Posterior cingulate gyrus (tissue), 11 donors: Measurements from ENCODE around the gene BICRA.
"Not testable (repeated sequence)": the region's sequence is repeated elsewhere in the genome, so short reads cannot be mapped to it uniquely, and the experiment has no call there.

Experiments used
- DNase-seq, 10 donors: peaks; one replicate each; pipeline versions ENCODE4 v3.0.0 to v3.0.0-alpha.2; 2020 to 2021; ENCODE audit warnings: mixed read lengths in 3 of 10
- intact Hi-C: fragments of 100-400 bp; cut with DNase I; formaldehyde crosslinking; loops from one replicate; pipeline ENCODE4 v1.15.1; 2023

The BICRA gene

DNA sequence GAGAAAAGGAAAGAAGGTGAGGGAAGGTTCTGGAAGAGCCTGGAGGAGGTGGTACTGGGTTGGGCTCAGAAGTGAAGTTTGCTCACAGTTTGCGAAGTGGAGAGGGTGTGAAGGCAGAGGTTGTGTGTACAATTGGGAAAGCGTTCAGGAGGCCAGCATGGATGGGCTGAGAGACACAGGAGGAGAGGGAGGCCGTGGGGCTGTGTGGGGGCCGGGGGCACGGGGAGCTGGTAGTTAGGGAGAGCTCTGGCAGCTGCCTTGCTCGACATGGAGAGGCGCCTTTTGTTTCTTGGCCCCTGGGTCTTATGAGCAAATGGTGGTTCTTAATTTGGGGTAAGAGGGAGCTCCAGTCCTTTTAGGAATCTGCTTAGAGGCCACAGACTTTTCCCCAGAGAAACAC lies 16.7 kb downstream of the BICRA start:
- DNase-seq: no peak
- intact Hi-C loops: no loop called here

DNA sequence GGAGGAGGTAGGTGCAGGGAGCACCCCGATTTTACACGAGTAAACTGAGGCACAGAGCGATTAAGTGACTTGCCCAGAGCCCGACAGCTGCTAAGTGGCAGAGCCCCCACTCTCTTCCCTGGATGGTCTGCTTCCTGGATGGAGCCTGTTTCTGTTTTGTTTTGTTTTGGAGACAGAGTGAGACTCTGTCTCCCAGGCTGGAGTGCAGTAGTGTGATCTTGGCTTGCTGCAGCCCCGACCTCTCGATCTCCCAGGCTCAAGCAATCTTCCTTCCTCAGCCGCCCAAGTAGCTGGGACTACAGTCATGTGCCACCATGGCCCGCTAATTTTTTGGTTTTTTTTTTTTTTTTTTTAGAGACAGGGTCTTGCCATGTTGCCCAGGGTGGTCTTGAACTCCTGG lies 17.3 kb downstream of the BICRA start:
- intact Hi-C loops: no loop called here
- DNase-seq: no peak

DNA sequence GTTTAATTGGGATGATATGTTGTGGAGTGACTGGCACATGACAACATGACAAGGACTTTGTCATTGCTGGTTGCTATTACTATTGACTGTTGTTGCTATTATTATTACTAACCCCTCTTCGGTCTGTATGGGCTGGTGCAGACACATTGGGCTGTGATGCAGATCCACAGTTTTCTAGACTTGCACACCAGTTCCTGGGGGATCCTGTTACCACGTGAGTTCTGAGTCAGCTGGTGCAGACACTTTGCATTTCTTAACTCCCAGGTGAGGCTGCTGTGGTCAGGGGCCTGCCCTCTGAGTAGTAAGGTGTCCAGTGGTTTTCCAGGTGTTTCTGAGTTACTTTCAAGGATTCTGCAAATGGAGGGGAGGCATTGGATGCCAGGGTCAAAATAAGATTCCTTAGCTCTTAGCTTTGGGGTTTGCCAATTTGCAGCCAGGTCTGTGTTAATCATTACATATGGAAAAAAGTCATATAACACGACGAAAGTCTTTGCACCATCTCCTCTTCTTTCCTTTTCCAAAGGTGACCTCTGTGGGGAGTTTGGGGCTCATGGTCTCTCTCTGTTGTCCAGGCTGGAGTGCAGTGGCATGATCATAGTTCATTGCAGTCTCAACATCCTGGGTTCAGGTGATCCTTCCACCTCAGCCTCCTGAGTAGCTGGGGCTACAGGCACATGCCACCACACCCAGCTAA lies 19.3 kb downstream of the BICRA start:
- intact Hi-C loops: no loop called here
- DNase-seq: no peak

DNA sequence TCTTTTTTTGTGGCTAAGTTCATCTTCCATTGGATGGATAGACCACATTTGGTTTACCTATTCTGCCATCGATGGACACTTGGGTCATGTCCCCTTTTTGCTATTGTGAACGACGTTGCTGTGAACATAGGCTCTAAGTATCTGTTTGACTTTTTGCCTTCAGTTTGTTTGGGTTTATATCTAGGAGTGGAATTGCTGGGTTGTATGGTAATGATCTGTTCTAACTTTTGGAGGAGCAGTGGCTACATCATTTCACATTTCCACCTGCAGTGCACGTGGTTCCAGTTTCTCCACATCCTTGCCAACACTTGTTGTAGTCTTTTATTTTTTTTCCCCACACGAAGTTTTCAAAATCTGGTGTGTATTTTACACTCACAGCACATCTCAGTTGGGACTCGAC lies 21.7 kb downstream of the BICRA start:
- no peak for DNase-seq
- intact Hi-C loops: no loop called here

DNA sequence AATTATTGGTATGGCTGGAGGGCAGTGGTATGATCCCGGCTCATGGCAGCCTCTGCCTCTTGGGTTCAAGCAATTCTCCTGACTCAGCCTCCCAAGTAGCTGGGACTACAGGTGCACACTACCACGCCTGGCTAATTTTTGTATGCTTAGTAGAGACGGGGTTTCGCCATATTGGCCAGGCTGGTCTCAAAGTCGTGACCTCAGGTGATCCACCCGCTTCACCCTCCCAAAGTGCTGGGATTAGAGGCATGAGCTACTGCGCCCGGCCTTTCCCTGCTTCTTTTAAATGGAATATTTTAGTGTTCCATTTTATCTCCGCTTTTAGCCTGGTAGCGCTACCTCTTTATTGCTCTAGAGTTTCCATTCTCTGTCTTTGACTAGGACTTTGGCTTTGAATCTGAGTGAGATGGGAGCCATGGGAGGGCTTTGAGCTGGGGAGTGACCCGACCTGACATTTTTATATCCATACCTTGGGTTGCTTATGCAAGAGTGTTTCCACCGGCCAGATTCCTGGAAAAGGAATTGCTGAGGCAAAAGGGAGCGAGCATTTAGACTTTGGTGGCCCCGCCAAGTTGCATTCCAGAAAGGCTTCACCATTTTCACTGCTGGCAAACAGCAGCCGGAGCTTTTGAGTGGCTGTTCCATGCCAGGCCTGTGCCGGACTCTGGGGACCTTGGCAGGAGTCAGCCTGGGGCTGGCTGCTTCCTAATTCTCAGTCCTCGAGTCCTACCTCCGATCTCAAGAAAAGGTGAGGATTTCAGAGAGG lies 22.9 kb downstream of the BICRA start:
- DNase-seq: peak in 1 of 10 donors; percentile 60
- intact Hi-C loops: no loop called here

DNA sequence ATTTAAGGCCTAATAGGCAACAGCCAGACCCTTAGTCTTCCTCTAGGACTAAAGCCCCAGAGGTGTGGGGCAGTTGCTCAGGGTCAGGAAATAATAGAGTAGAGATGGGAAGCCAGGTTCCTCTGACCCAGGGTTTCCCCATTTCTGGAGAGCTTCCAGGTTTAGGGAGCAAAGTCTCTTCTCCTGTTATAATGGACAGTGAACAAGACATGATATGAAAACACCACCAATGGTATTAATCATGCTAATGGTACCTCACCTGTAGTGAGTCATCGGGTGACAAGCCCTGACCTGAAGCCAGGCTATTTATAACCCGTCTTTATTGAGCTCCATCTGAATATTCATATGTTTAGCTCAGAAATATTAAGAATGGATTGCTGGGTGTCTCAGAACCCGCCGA lies 24.6 kb downstream of the BICRA start:
- no peak for DNase-seq
- intact Hi-C loops: no loop called here

DNA sequence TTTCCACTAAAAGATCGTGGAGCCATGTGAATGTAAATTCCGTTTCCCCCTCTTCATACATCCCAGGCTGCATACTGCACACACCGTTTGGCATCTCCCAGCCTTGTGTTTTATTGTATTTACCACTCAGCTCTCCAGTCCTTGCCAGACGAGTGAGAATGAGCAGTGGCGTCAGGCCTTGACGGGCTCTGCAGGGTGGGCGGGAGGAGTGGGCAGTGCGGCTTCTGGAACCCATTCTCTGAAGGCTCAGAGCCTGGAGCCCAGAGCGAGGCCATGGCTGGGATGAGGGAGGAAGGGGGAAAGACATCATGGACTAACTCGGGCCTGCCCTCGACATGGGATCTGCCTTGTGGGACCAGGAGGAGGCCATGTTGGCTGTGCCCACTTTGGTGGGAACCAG lies 25.1 kb downstream of the BICRA start:
- intact Hi-C loops: no loop called here
- peak in 5 of 10 donors; percentile 24 to 85 (median 46) for DNase-seq

DNA sequence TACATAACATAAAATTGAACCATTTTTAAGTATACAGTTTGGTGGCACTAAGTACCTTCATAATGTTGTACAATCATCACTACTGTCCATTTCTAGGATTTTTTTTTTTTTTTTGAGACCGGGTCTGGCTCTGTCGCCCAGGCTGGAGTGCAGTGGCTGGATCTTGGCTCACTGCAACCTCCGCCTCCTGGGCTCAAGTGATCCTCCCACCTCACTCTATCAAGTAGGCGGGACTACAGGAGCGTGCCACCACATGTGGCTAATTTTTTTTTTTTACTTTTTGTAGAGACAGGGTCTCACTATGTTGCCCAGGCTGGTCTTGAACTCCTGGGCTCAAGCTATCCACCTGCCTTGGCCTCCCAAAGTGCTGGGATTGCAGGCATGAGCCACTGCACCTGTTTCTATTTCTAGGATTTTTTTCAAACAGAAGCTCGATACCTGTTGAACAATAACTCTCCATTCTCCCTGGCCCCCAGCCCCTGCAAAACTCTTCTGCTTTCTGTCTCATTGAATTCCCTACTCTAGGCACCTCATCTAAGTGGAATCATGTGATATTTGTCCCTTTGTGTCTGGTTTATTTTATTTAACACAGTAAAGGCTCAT lies 26.3 kb downstream of the BICRA start:
- intact Hi-C loops: not testable (repeated sequence)
- DNase-seq: peak in 1 of 10 donors; percentile 55

DNA sequence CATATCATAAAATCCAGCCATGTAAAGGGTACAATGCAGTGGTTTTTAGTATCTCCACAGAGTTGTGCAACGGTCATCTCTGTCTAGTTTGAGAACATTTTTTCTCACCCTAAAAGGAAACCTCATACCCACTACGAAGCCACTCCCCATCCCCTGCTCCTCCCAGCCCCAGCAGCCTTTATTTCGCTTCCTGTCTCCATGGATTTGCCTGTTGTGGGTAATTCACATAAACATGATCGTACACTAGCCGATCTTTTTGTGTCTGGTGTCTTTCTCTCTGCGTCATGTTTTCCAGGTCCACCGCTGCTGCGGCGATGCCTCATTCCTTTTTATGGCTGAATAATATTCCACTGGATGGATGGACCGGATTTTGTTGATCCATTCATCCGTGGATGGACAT lies 28.6 kb downstream of the BICRA start:
- intact Hi-C loops: no loop called here

DNA sequence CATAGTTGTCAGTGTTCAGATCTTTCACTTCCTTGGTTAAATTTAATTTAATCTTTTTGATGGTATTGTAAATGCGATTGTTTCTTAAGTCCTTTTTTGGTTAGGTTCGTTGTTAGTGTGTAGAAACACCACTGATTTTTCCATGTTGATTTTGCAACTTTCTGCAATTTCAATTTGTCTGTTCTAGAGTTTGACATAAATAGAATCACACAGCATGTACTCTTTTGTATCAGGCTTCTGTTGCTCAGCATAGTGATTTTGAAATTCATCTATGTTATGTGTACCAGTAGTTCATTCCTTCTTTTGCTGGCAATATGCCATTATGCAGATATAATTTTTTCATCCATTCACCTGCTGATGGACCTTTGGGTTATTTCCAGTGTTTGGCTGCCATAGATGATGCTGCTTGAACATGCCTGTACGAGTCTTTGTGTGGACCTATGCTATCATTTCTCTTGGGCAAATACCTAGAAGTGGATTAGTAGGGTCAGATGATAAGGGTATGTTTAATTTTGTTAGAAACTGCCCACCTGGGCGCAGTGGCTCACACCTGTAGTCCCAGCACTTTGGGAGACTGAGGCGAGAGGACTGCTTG lies 33.1 kb downstream of the BICRA start:
- intact Hi-C loops: no loop called here
- DNase-seq: no peak

More for the DNA sequence above, 28.6 kb downstream of the BICRA start:
- no peak for DNase-seq

DNA sequence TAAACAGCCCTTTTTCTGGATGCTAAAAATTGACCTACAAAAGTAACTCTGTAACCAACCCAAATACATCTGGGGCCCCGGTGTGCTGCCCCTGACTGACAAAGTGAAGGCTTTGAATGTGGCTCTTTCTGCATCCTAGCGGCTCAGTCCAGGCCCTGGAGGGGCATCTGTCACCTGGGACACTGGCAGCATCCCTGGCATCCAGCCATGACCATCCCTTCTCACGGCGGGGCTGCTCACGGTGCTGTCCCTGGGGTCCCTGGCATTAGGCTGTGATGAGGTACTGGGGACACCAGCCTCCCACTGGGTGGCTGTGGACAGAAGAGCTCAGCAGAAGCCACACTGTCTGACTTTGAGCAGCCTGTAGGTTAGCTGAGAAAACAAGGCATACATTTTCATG lies 34.3 kb downstream of the BICRA start:
- intact Hi-C loops: no loop called here
- peak in 1 of 10 donors; percentile 54 for DNase-seq

DNA sequence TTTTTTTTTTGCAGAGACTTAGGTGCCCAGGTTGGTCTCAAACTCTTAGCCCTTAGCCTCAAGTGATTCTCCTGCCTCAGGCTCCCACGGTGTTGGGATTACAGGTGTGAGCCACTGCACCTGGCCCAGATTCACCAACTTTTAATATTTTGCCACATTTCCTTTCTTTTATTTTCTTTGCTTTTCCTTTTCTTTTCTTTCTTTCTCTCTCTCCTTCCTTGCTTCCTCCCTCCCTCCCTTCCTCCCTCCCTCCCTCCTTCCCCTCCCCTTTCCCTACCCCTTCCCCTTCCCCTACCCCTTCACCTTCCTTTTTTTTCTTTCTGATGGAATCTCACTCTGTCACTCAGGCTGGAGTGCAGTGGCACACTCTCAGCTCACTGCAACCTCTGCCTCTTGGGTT lies 35.3 kb downstream of the BICRA start:
- DNase-seq: no peak
- intact Hi-C loops: no loop called here

DNA sequence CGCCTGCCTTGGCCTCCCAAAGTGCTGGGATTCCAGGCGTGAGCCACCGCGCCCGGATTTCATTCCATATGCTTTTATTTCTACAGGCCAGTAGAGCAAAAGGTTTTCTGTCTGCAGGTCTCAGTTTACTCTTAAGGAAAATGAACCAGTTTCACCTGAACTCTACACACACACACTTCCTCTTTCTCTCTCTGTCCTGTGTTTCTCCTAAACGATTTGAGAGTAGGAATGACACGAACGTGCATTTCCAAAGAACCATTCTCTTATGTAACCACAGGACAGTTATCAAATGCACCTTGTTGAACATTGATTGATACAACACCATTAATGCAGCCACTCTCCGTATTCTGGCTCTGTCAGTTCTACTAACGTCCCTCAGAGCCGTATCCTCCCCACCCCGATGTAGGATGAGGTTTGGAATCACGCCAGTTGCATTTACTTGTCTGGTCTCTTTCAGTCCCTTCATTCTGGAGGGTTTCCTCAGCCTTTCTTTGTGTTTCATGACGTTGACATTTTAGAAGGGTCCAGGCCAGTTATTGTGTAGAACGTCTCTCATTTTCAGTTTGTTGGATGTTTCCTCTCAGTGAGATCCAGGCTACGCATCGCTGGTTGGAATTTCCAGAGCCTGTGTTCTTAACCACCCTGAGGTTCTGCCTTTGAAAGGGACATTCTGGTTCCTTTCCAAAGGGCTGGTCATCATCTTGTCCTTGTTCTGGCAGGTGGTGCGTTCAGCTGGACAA lies 36.0 kb downstream of the BICRA start:
- peak in 1 of 10 donors; percentile 5 for DNase-seq

DNA sequence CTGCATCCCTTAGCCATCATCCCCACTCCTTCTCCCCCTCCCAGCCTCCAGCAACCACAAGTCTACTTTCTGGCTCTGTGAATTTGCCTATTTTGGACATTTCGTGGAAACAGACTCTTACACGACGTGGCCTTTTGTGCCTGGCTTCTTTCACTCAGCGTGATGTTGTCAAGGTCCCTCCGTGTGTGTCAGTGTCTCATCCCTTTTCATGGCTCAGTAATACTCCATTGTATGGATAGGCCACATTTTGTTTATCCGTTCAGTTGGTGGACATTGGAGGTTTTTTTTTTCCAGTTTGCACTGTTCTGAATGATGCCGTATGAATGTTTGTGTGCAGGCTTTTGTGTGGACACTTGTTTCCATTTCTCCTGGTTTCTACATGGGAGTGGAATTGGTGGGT lies 38.0 kb downstream of the BICRA start:
- intact Hi-C loops: no loop called here
- peak in 1 of 10 donors; percentile 9 for DNase-seq

More for the DNA sequence above, 36.0 kb downstream of the BICRA start:
- intact Hi-C loops: no loop called here

DNA sequence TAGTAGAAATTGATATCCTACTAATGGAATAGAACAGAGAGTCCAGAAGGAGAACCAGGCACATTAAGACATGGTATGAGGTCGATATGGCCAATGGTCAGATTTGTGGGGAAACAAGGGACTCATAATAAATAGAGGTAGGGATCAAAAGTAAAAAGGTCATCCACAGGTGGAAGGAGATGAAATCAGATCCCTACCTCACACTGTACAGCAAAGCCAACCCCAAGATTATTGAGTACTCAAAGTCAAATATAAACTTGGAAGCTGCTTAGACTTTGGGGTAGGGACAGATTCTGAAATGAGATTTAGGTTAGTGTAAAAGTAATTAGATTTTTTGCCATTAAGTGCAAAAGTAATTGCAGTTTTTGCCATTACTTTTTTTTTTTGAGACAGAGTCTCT lies 40.7 kb downstream of the BICRA start:
- intact Hi-C loops: no loop called here
- DNase-seq: no peak

DNA sequence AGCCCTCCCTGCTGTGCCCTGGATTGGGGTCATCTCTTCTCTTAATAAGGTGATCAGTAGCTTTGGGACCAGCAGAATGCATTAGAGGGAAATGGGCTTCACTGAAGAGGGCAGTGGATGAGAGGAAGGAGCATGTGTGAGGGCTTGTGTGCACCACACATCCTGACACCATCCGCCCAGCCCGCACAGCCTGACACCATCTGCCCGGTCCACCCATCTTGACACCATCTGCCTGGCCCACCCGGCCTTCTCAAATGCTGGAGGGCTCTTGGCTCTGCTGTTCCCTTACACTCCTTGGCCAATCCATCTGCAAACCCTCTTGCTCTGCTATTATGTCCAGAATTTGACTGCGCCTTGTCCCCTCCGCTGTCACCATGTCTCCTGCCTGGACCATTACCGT lies 41.8 kb downstream of the BICRA start:
- intact Hi-C loops: no loop called here

DNA sequence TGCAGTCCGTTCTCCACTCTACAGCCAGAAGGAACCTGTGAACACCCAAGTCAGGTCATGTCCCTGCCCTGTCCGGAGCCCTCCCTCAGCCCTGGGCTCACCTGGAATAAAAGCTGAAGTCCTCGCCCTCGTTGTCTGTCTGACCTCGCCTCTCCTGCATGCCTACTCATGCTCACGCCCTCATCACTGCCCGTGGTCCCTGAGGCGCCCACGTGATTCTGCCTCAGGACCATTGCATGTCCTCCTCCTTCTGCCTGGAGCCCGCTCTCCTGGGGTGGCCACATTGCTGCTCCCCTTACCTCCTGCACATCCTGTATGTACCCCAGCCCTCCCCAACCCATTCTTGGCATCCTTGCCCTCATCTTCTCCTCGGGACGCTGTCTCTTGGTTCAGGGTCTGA lies 42.2 kb downstream of the BICRA start:
- peak in 2 of 10 donors; percentile 47 to 65 for DNase-seq
- intact Hi-C loops: no loop called here

More for the DNA sequence above, 41.8 kb downstream of the BICRA start:
- DNase-seq: peak in 2 of 10 donors; percentile 10 to 64

DNA sequence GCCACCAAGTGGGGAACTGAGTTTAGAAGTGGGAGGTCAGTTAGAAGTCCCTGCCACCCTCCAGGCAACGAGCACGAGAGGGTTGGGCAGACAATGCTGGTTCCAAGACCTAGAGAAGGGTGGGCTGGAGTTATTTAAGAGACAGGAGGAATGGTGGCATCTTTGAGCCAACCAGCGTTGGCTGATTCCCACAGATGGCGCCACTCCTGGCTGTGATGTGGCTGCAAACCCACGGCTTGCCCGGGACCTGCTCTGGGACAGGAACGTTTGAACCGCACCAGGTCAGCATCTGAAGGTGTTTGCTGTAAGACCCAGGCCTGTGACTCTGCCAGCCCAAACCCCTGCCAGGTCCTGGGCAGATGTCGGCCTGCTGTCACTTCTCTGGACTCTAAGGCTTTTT lies 42.8 kb downstream of the BICRA start:
- peak in 2 of 10 donors; percentile 63 to 76 for DNase-seq
- intact Hi-C loops: no loop called here

DNA sequence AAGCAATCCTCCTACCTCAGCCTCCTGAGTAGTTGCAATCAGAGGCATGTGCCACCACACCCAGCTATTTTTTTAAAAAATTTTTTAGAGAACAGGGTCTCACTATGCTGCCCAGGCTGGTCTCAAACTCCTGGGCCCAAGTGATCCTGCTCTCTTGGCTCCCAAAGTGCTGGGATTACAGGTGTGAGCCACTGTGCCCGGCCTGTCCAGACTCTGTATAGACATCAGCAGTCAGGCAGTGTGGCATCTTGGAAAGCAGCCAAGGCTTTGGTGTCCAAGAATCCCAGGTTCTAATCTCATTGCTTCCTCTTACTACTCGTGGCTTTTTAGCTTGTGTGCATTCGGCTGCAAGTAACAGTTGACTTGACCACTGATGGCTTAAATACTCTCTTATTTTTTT lies 43.4 kb downstream of the BICRA start:
- DNase-seq: peak in 2 of 10 donors; percentile 4 to 19
- intact Hi-C loops: no loop called here

DNA sequence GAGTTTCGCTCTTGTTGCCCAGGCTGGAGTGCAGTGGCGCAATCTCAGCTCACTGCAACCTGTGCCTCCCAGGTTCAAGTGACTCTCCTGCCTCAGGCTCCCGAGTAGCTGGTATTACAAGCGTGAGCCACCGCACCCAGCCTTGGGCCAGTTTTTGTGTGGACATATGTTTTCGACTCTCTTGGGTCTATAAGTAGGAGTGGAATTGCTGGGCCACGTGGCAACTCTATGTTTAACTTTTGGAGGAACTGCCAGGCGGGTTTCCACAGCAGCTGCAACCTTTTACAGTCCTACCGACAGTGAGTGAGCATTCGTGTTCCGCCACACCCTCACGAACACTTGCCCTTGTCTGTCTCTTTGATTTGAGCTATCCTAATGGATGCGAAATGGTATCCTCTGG lies 44.9 kb downstream of the BICRA start:
- intact Hi-C loops: no loop called here
- DNase-seq: peak in 2 of 10 donors; percentile 75 to 81
